Erythroblast (primary cell): ENCODE measurements around the gene MTSS2.

Source experiments
- DNase-seq, 2 experiments: peaks; one replicate each; lab custom pipeline; 2025; lab: John Stamatoyannopoulos, UW
- GATA1 ChIP-seq: IDR thresholded peaks from 2 replicates; pipeline ENCODE4 v1.6.1; 2011; ENCODE audit warnings: low read depth, mild to moderate bottlenecking, control low read depth, low read length, moderate library complexity
- POLR2A ChIP-seq: IDR thresholded peaks from 2 replicates; pipeline ENCODE4 v1.6.1; 2011; ENCODE audit warnings: mild to moderate bottlenecking, low read length

The MTSS2 gene

DNA sequence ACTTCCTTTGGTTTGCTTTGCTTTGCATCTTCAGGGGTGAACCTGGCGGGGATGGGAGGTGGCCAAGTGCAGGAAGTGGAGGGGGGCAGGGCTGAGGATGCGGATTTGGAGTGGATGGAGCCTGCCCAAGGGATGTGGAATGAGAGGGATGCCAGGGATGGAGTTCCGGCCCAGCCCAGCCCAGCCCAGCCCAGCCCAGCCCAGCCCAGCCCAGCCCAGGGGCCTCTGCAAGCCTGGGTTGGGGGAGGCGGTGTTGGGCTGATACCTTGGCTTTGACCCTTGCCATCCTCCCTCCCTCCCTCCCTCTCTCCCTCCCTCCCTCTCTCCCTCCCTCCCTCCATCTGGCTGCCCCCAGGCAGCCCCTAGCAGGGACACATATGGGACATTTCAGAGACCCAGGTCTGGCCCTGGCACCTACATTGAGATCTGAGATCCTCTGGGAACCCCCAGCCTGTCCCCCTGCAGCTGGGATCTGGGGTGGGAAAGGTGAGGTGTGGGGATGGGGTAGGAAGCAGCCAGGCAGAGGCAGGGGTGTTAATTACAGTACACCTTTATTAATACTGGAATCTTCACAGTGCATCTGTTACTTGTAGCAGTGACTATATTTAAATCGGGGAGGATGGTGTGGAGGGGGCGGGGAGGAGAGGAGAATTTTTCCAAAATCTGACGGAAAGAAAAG lies 25.0 kb downstream of the MTSS2 start:
- no peak for DNase-seq
- TF ChIP-seq GATA1 (no peak), POLR2A (no peak)

DNA sequence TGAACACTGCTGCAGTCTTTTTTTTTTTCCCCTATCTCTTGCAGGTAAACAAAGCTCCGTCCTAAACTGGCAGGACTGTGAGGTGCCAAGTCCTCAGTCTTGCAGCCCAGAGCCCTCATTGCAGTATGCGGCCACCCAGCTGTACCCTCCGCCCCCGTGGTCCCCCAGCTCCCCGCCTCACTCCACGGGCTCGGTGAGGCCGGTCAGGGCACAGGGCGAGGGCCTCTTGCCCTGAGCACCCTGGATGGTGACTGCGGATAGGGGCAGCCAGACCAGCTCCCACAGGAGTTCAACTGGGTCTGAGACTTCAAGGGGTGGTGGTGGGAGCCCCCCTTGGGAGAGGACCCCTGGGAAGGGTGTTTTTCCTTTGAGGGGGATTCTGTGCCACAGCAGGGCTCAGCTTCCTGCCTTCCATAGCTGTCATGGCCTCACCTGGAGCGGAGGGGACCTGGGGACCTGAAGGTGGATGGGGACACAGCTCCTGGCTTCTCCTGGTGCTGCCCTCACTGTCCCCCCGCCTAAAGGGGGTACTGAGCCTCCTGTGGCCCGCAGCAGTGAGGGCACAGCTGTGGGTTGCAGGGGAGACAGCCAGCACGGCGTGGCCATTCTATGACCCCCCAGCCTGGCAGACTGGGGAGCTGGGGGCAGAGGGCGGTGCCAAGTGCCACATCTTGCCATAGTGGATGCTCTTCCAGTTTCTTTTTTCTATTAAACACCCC lies 25.7 kb downstream of the MTSS2 start:
- TF ChIP-seq GATA1 (no peak), POLR2A (no peak)
- DNase-seq: no peak

DNA sequence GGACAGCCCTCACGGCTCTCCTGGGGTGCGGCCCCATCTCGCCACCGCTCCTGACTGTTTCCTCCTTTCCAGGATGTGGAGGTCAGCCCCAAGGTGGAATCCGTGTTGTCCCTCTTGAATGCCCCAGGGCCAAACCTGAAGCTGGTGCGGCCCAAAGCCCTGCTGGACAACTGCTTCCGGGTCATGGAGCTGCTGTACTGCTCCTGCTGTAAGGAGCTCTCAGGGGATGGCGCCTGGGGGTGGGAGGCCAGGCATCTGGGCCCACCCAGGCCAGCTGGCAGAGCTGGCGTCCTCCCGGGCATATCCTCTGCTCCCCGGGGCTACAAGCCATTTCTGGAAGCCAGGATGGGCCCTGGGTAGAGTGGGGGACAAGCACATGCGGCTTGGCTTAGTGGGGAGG lies 26.3 kb downstream of the MTSS2 start:
- TF ChIP-seq GATA1 (no peak), POLR2A (no peak)
- DNase-seq: no peak

DNA sequence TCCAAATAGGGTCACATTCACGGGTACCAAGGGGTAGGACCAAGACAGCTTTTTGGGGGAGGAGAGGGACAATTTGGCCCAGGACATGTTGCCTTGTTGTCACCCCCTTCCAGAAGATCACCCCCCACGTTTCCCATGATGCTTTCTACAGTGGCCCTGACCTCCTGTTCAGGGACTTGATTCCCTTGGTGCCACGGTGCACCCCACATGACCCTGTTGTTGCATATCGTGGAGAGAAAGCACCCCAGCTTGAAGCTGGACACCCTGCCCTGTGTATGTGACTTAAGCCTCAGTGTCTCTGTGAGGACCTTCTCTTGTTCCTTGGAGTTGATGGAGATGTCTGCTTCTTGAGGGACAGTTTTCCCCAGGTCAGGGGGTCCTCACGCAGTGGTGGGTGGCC lies 26.9 kb downstream of the MTSS2 start:
- no peak for DNase-seq
- TF ChIP-seq POLR2A (no peak), GATA1 (no peak)

DNA sequence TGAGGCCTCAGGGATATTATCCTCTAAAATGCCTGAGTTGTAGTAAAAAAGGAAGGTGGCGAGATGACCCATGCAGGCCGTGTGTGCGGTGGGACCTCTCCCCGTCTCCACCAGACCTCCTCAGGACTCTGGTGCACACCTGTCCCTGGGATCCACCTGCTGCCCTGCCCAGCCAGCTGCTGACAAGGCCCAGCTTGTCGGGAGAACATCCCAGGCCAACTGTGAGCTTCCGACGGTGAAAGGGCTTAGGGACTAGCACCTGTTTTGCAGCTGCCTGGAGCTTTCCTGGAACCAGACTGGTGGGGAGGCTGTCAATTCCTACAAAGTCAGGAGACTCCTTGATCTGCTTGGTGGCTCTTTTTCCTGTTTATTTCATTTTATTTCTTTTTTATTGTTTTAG lies 27.9 kb downstream of the MTSS2 start:
- no peak for DNase-seq
- TF ChIP-seq GATA1: no peak

DNA sequence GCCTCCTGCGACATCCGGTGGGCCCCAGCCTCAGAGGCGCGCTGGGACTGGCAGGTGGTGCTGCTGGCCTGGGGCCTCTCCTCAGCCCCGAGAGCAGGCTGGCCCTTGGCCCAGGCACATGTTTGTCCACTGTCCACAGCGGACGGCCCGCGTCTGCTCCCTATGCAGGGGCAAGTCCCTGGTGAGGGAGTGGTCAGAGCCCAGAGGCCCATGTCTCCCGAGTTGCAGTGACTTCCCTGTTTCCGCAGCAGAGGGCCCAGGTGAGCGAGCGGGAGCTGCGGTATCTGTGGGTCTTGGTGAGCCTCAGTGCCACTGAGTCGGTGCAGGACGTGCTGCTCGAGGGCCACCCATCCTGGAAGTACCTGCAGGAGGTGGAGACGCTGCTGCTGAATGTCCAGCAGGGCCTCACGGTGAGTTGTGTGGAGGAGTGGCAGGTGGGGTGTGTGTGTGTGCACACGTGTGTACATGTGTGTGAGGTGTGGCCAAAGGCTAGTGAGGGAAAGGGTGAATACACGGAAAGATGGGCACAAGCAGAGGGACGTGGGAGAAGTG lies 29.1 kb downstream of the MTSS2 start:
- TF ChIP-seq GATA1: no peak
- TF ChIP-seq POLR2A: no peak
- DNase-seq: no peak

DNA sequence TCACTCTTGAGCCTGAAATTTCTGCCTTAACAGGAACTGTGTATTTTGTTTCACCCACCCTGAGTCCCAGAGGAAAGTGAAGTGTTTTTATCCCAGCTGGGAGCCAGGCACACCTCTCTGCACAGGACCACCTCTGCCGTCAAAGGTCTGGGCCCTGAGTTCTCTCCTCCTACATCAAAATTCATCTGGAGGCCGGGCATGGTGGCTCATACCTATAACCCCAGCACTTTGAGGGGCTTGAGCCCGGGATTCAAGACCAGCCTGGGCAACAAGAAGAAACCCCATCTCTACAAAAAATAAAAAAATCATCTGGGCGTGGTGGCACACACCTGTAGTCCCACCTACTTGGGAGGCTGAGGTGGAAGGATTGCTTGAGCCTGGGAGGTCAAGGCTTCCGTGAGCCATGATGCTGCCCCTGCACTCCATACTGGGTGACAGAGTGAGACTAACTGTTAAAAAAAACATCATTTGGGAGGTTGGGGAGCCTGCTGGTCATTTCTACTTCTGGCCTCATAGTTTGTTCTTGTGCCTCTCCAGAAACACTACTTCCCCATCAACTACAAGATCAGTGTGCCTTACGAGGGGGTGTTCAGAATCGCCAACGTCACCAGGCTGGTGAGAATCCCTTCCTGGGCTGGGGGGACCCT lies 29.7 kb downstream of the MTSS2 start:
- TF ChIP-seq POLR2A (no peak), GATA1 (no peak)
- DNase-seq: no peak

DNA sequence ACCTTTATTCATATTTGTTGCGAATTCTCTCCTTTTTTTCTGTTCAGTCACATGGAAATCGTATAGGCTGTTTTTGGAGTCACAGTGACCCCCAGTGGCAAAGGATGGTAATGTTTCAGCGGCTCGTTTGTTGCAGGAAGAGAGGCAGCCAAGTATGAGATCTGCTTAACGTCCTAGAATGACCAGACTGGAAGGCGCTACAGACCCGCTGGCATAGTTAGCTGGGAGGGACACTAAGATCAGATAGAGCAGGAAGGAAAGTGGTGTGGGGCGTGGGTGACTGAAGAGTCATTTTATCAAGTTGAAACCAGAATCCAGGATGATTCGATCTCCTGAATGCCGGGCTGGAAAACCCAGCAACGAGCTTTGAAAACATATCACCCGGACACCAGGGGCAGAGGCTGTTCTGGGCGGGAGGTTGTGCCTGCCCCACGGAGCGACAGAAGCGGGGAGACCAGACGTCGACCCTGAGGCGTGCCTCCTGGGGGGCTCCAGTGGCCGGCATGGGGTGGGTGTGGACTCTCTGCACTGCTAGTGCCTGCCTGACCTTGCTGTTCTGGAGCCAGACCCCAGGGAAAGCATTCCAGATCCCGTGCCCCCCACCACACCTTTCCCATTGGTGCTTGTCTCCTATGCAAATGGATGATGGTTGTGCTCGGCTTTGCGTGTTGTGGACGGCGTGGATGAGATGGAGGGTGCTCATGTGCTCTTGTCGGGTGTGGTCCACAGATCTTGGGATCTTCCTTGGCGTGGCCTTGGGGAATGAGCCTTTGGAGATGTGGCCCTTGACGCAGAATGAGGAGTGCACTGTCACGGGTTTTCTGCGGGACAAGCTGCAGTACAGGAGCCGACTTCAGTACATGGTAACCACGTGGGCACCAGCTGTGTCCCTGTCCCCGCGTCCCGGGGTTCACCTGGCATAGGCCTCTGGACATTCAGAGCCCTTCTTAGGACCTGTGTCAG lies 31.8 kb downstream of the MTSS2 start:
- TF ChIP-seq POLR2A: no peak
- TF ChIP-seq GATA1: no peak

DNA sequence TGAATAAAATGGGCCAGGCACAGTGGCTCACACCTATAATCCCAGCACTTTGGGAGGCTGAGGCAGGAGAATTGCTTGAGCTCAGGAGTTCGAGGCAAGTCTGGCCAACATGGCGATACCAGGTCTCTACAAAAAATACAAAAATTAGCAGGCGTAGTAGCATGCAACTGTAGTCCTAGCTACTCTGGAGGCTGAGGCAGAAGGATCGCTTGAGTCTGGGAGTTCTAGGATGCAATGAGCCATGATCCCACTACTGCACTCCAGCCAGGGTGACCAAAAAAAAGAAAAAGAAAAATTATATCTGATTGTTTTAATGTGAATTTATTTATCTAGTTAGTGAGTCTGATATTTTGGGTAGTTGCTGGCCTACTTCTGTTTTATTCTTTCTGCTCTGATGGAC lies 32.4 kb downstream of the MTSS2 start:
- TF ChIP-seq GATA1 (no peak), POLR2A (no peak)
- no peak for DNase-seq

More for the DNA sequence above, 31.8 kb downstream of the MTSS2 start:
- DNase-seq: peak; percentile 86 to 90

DNA sequence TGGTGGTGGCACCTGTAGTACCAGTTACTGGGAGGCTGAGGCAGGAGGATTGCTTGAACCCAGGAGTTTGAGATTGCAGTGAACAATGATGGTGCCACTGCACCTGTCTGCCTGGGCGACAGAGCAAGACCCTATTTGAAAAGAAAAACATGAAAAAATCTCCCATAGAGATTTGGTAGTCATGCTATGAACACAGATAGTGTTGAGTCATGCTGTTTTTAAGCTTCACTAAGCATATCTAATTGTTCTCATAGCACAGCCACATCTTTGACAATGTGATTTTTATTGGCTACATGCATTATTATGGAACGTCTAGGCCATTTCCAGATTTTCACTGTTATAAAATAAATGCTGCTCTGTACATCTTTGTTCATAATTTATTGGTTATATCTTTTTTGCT lies 33.5 kb downstream of the MTSS2 start:
- no peak for TF ChIP-seq GATA1
- no peak for TF ChIP-seq POLR2A
- no peak for DNase-seq

DNA sequence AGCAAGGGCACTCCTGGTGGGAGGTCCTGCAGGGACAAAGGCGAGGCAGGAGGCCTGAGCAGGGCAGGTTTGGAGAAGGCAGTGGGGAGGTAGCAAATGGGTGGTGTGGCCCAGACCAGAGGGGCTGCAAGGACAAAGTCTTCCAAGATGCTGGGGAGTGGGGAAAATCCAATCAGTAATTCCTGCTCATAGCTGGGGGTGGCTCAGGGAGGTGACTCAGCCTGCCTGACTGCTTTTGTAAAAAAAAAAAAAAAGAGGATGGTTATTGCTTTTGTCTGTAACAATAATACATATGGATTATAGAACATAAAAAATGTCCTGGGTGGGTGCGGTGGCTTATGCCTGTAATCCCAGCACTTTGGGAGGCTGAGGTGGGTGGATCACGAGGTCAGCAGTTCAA lies 34.3 kb downstream of the MTSS2 start:
- TF ChIP-seq GATA1 (no peak), POLR2A (no peak)
- DNase-seq: no peak

DNA sequence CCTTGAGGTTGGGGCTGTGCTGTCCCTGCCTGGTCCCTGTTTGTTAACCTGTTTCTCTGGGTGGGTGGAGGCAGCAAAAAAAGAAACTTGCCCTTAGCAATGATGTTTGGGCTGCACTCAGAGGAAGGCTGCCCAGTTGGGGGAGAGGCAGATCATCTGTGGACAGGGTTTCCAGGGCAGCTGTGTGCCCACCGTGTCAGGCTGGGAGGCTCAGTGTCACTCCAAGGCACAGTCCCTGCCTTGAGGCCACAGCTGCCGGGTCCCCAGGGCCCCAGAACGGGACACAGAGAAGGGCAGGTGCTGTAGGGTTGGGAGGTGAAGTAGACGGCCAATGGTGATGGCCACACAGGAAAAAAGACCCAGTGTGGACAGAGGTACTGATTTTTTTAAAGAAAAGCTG lies 35.6 kb downstream of the MTSS2 start:
- TF ChIP-seq POLR2A (no peak), GATA1 (no peak)
- DNase-seq: no peak

DNA sequence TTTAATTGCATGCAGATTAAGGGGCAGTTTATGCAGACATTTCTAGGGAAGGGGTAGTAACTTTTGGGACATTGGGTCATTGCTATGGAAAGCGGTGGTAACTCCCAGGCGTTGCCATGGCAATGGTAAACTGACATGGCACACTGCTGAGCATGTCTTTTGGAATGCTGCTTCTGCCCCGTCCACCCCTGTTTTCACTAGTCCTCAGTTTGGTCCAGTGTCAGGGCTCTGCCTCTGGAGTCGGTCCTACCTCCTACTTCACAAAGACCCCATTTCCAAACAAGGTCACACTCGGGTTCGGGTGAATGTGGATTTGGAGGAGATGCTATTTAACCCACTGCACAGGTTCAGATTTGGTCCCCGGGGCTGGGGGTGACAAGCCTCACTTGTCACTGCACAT lies 36.6 kb downstream of the MTSS2 start:
- DNase-seq: no peak

DNA sequence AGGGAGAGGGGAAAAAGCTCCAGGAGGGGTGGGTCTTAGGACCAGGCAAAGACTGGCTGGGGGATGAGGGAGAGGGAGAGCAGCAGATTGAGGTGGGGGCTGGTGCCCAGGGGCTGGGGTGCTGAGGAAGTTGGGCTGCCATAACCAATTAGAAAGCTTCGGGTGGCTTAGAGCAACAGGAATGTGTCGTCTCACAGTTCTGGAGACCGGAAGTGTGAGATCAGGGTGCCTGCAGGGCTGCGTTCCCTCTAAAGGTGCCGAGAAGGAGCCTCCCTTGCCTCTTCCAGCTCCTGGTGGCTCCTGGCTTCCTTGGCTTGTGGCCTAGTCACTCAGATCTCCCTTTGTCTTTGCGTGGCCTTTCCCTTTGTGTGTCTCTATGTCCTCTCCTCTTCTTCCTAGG lies 37.2 kb downstream of the MTSS2 start:
- TF ChIP-seq GATA1: no peak
- TF ChIP-seq POLR2A: no peak
- no peak for DNase-seq

More for the DNA sequence above, 36.6 kb downstream of the MTSS2 start:
- no peak for TF ChIP-seq POLR2A
- TF ChIP-seq GATA1: no peak
